Right atrium auricular region (tissue), 2 donors: ENCODE data around the gene SLC12A3. TPM values are rescaled to one million over a fixed set of nuclear protein-coding genes. Genes with fewer than 3 reads are reported as not detected.

Experiments
- DNase-seq: peaks from one replicate; pipeline ENCODE4 v3.0.0-alpha.2; 2019; ENCODE audit warnings: low spot score
- H3K27ac ChIP-seq, 2 donors: fragments of 200-600 bp; sonication (generic); 1 replicate in 1 of 2; 2 replicates in 1 of 2; pipeline ENCODE4 v1.5.1; 2016 to 2019
- H3K27me3 ChIP-seq, 2 donors: fragments of 200-600 bp; sonication (generic); one replicate each; pipeline versions ENCODE4 v1.5.1 to v1.6.0; 2017 to 2019
- H3K36me3 ChIP-seq: fragments of 200-600 bp; sonication (generic); one replicate; pipeline ENCODE4 v1.5.1; 2016
- H3K4me1 ChIP-seq, 2 donors: fragments of 200-600 bp; sonication (generic); one replicate each; pipeline versions ENCODE4 v1.5.1 to v1.6.0; 2017 to 2019
- H3K4me3 ChIP-seq, 2 donors: fragments of 200-600 bp; sonication (generic); 1 replicate in 1 of 2; 2 replicates in 1 of 2; pipeline ENCODE4 v1.5.1; 2017 to 2019; ENCODE audit warnings: mild to moderate bottlenecking in 1 of 2, moderate library complexity in 1 of 2
- H3K9me3 ChIP-seq, 2 donors: fragments of 200-600 bp; sonication (generic); one replicate each; pipeline ENCODE4 v1.5.1; 2019
- CTCF ChIP-seq, 2 donors: fragments of 200-600 bp; sonication (generic); IDR thresholded peaks; one replicate each; pipeline ENCODE4 v1.5.1; 2019; ENCODE audit warnings: antibody characterized with exemption in 2 of 2
- total RNA-seq, 2 donors: library from RNA; depleted of rRNA; stranded (reverse); fragments of >200 nt; gene quantifications; one replicate each; pipeline ENCODE4 v1.1.0, GENCODE V29; 2016

Gene SLC12A3
- total RNA-seq, 2 donors from 2014 or later, result not detected

DNA sequence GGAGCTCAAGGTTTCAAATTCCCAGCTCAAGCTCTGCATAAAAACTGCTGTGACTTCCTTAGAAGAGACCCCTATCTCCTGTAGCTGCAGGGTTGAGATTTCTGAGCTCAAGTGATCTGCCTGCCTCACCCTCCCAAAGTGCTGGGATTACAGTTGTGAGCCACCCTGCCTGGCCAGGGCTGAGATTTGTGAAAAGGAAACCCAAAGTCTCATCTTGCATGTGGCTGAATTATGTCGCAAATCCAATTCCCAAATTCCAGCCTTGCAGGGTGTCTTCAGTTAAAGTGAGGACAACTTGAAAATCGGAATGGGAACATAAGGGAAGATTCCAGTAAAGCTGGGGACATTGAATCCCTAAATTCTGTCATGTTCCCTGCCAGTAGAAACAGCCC lies 82.6 kb downstream of the SLC12A3 start:
- peaks cover 37% of the 10 kb centered on the region for H3K36me3 ChIP-seq

DNA sequence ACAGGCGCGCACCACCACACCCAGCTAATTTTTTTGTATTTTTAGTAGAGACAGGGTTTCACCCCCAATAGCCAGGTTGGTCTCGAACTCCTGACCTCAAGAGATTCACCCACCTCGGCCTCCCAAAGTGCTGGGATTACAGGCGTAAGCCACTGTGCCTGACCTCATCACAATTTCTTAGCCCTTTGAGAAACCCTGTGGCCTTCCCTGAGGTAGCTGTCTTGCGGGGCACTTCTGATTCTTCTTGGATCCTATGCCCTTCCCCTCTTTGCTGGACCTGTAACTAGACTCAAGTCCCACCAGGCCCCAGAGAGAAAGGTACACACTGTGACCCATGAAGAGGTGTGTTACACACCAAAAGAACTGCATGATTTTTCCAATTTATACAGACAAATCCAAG lies 83.2 kb downstream of the SLC12A3 start:
- H3K36me3 ChIP-seq, result peaks cover 31% of the 10 kb centered on the region
- H3K9me3 ChIP-seq, result no peaks in the 10 kb centered on the region
- H3K4me1 ChIP-seq, result no peaks in the 10 kb centered on the region
- DNase-seq, result no peak
- no peak for TF ChIP-seq CTCF (IDR thresholded peaks at IDR 0.05)
- H3K27me3 ChIP-seq, result no peaks in the 10 kb centered on the region
- no peak overlapping the region for H3K4me3 ChIP-seq
- H3K27ac ChIP-seq, result no peak overlapping the region

More for the DNA sequence above, 82.6 kb downstream of the SLC12A3 start:
- Histone ChIP-seq H3K9me3 (no peaks in the 10 kb centered on the region), H3K27me3 (no peaks in the 10 kb centered on the region), H3K4me1 (no peaks in the 10 kb centered on the region), H3K4me3 (no peak overlapping the region), H3K27ac (no peak overlapping the region)
- DNase-seq, result no peak
- TF ChIP-seq CTCF (IDR thresholded peaks at IDR 0.05), result no peak

GRCh38 chr16:56950051-56950450 lies 85.0 kb downstream of the SLC12A3 start:
- no peak for TF ChIP-seq CTCF (IDR thresholded peaks at IDR 0.05)
- Histone ChIP-seq H3K27me3 (no peaks in the 10 kb centered on the region), H3K4me3 (no peak overlapping the region), H3K4me1 (no peaks in the 10 kb centered on the region), H3K27ac (no peak overlapping the region), H3K36me3 (peaks cover 12% of the 10 kb centered on the region), H3K9me3 (no peaks in the 10 kb centered on the region)
- no peak for DNase-seq

DNA sequence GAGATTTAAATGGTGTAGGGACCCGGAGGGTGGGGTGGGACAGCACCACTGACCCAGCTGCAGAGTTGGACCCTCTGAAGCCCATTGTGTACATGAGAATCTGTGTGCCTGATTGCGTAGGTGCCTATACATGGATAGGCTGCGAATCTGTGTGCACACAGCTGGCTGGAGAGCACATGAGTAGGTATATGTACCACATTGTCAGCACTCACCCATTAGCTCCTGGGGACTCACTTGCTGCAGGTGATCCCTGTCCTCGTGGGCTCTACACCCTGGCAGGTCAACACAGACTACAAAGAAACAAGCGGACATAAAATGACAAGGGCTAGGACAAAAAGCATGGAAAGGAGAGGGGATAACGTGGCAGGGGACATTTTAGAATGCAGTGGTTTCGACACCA lies 85.4 kb downstream of the SLC12A3 start:
- no peaks in the 10 kb centered on the region for H3K27me3 ChIP-seq
- H3K4me1 ChIP-seq, result no peaks in the 10 kb centered on the region
- H3K27ac ChIP-seq, result no peak overlapping the region
- peaks cover 8% of the 10 kb centered on the region for H3K36me3 ChIP-seq
- DNase-seq, result no peak
- no peak for TF ChIP-seq CTCF (IDR thresholded peaks at IDR 0.05)
- H3K9me3 ChIP-seq, result no peaks in the 10 kb centered on the region
- no peak overlapping the region for H3K4me3 ChIP-seq

DNA sequence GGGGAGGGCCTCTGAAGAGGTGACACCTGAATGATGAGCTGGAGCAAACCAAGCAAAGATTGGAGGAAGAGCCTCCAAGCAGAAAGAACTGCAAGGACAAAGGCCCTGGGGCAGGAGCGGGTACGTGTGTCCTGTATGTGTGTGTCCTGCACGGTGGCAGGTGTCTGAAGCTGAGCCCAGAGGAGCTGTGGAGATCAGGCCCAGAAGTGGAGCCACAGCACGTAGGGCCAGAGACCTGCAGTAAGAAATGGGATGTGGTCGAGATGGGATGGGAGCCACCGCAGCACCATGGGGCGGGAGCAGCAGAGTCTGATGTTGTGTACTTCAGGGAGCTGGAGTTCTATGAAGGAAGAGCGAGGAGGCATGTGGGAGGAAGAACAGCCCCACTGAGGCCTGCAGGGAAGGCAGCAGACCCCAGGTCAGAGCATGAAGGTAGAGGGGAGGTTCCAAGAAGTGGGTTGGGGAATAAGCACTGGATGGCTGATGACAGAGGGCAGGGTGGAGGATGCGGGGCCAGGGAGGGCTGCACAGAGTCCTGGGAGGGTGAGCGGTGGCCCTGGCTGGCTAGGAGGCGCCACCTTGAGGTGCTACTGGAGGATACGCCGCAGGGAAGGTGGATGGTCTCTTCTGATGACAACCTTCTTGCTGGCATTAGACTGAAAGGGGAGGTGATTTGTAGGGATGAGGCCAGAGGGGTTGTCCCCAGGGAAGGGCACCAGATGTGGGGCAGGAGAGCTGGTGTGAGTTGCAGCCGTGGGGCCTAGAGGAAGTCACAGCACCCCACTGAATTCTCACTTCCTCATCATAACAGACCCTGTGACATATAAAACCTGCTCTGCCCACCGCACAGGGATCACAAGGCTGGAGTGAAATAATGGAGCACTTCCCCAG lies 86.1 kb downstream of the SLC12A3 start:
- DNase-seq, result no peak
- Histone ChIP-seq H3K36me3 (peaks cover 5% of the 10 kb centered on the region), H3K4me1 (no peaks in the 10 kb centered on the region), H3K27ac (no peak overlapping the region), H3K4me3 (no peak overlapping the region), H3K9me3 (no peaks in the 10 kb centered on the region), H3K27me3 (no peaks in the 10 kb centered on the region)
- peak in 1 of 2 donors; percentile 68 for TF ChIP-seq CTCF (IDR thresholded peaks at IDR 0.05)
